GM08714 (cell line): ENCODE measurements around the gene CEP57.
"Not testable (repeated sequence)": the region's sequence is repeated elsewhere in the genome, so short reads cannot be mapped to it uniquely, and the experiment has no call there.

Source experiments
- H3K4me3 ChIP-seq: fragments of 200-500 bp; sonication (Bioruptor generic); 2 replicates; pipeline ENCODE4 v1.5.1; 2014; ENCODE audit warnings: mild to moderate bottlenecking, low read length, inconsistent platforms
- ZNF274 ChIP-seq: IDR thresholded peaks from 2 replicates; pipeline ENCODE4 v1.6.1; 2012; ENCODE audit warnings: mild to moderate bottlenecking, low read depth, low read length

Gene CEP57

DNA sequence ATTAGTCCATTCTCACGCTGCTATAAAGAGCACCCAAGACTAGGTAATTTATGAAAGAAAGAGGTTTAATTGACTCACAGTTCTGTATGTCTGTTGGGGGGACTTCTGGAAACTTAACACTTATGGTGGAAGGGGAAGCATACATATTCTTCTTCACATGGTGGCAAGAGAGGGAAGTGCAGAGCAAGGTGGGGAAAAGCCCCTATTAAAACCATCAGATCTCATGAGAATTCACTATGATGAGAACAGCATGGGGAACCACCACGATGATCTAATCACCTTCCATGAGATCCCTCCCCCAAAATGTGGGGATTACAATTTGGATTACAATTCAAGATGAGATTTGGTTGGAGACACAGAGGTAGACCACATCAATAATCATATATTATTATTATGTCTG lies 25.7 kb downstream of the CEP57 start:
- no peak overlapping the region for H3K4me3 ChIP-seq
- no peak for TF ChIP-seq ZNF274

DNA sequence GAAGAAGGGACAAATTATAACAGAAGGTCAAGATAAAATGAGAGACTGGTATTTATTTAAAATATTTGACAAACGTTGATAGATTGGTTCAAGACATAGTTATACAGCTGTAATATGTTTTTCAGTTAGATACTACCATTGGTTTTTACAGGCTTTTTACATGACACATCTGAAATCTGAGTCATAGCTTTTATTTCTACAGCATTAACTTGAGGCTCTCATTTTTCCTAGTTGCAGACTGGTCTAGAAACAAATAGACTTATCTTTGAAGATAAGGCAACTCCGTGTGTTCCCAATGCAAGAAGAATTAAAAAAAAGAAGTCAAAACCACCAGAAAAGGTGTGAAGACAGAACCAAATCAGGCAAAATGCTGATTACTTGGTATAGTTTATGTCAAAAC lies 31.3 kb downstream of the CEP57 start:
- no peak for TF ChIP-seq ZNF274
- H3K4me3 ChIP-seq = no peak overlapping the region

DNA sequence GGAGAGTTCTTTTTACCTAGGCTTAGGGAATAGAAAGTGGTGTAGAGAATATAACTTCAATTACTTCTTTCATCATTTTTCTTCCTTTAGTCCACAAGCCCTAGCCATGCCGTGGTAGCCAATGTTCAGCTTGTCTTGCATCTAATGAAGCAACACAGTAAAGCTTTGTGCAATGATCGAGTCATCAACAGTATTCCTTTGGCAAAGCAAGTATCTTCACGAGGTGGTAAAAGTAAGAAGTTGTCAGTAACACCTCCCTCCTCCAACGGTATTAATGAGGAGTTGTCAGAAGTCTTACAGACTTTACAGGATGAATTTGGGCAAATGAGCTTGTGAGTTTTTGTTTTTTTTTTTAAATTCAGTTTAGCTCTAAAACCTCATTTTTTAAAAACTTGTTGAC lies 37.4 kb downstream of the CEP57 start:
- no peak for TF ChIP-seq ZNF274
- H3K4me3 ChIP-seq = no peak overlapping the region

DNA sequence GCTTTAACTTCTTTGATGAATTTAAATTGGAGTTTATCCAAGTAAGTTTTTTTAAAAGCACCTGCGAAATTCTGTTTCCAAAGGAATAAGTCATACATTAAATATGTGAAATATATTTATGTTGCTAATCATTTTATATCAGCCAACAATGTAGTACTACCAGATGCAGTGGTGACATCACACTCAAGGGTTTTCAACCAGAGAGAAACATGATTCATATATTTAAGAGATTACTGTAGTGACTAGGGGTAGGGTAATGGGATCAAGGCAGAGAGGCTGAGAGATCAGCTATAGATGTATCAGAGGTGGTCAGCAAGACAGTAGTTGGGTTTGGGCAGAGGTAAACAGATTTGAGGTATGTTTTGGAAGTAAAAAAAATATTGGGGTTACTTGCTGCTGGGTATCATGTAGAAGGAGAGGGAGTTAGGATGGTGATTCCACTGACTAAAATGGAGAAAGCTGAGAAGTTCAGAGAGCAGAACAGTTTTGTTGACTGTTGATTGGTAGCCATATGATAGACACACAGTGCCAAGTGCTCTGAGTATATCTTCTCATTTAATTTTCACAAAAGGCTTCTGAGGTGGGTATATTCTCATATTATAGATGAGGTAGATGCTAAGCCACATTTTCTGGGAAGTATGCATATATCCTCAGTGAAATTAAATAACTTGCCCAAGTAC lies 39.4 kb downstream of the CEP57 start:
- H3K4me3 ChIP-seq = no peak overlapping the region
- no peak for TF ChIP-seq ZNF274

DNA sequence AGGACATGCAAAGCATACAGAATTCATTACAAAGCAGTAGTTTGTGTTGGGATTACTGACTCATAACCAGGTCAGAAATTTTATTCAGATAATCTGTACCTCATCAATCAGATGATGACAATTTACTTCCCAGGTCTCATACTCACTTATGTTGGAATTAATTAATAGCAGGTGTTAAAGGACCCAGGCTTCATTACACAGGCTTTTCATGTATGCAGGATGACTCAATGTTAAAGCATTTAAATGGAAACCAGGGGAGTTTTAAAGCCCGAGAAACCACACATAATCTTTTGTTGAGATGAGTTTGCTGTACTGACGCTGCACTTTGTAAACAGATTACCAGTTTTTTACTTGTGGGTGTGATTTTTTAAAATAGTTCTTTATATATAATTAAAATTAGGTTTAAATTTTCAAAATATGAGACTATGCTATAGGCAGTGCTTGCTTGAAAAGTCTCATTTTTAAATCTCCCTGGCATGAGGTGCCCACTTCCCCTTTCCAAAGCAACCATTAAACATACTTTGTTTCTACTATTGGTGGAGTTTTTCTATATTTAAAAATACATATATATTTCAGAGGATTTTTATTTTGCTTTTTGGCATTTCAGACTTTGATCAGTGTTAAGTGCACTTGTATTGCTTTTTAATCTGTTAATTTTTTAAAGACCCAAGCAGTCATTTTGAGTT lies 41.0 kb downstream of the CEP57 start:
- no peak for TF ChIP-seq ZNF274

DNA sequence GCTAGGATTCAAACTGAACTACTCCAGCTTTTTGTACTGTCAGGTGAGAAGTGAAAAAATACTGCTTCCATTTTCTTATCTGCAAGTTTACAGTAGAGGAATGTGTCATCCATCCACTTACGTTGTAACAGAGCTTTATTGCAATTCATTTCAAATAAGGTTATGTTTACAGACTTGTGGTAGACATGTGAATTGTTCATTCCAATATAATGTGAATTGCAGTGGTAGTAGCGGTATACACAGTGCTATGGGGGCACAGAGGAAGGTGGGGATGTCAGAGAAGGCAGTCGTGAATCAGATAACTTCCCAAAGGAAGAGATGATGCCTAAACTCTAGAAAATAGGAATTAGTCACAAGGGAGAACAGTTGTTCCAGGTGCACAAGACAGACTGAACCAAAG lies 42.5 kb downstream of the CEP57 start:
- H3K4me3 ChIP-seq = no peak overlapping the region
- no peak for TF ChIP-seq ZNF274

More for the DNA sequence above, 41.0 kb downstream of the CEP57 start:
- no peak overlapping the region for H3K4me3 ChIP-seq

DNA sequence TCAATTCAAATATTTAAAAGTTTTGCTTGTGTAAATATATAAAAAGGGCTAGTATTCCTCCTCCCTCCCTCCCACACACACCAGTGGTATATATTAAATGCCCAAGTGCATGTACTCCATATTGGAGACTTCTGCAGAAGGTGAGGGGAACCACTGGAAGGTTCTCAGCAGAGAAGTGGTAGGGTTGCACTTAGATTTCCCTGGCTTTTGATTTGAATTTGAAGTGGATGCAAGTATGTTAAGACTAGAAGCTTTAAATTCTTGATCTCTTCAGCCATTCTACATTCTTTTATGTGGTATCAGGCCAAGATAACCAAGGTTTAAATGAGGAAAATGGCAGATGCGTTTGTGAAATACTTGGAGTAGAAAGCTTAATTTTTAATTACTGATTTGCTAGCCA lies 43.1 kb downstream of the CEP57 start:
- H3K4me3 ChIP-seq = no peak overlapping the region
- TF ChIP-seq ZNF274 = no peak

DNA sequence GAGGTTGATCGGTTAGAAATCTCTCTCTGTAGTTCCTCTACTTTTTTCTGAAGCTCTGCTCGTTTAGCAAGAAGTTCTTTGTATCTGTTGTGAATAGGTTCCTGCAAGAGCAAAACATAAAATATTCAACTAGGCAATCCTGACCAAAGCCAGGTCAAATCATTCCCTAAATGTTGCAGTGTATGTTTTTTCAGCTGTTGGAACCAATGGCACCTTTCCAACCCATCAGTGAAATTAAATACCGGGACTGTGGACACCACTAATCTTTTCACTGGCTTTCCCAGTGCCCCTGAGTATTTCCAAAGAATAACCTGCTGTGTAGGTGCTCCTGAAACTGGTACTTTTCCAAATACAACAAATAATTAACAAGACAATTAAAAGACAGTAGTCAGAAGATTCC lies 45.1 kb downstream of the CEP57 start:
- TF ChIP-seq ZNF274 = no peak
- H3K4me3 ChIP-seq = no peak overlapping the region

DNA sequence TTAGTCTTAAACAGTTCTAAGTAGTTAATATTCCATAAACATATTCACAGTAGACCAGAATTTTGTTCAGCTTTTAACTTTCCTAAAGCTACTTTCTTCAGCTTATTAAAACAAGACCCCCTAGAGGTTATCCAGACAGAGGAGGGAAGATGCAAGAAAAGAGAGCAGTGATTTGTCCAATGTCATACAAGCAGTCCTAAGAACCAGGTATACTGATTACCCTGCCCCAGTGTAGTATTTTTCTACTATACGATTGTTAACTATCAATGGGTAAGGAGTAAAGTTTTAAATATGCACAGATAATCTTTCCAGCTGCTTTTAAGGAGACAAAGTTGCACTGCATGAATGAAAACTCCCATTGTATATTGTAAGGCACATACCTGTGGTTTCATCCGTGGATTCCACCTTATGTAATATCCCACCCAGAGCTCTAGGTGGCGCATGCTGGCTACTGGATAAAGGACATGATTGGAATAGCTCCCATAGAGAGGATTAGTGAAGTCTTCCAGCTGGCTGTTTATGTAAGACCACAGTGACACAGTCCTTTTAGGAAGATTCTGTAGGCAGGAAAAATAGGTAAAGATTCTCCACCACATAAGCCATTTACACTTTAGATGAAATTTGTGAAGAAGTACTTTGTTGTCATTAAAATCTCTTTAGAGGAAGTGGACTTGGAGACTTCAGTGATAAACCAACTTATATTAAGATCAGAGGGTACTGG lies 45.6 kb downstream of the CEP57 start:
- no peak overlapping the region for H3K4me3 ChIP-seq

DNA sequence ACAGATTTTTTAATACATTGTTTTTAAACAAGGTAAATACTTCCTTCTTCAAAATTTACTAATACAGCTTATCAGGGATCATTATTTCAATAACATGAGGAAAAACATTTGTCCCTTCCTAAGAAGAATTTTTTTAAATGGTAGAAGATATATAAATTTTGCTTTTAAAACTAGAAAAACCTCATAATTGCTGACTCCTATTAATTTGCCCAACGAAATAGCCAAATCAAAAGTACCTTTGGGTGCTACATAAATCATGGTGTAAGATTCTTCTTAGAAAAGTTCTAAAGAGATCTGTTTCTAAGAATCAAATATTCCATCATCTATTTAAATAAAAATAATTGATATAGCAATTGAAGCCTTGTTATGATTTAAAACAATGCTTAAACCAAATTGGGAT lies 54.9 kb downstream of the CEP57 start:
- TF ChIP-seq ZNF274 = no peak
- no peak overlapping the region for H3K4me3 ChIP-seq

More for the DNA sequence above, 45.6 kb downstream of the CEP57 start:
- TF ChIP-seq ZNF274 = no peak

DNA sequence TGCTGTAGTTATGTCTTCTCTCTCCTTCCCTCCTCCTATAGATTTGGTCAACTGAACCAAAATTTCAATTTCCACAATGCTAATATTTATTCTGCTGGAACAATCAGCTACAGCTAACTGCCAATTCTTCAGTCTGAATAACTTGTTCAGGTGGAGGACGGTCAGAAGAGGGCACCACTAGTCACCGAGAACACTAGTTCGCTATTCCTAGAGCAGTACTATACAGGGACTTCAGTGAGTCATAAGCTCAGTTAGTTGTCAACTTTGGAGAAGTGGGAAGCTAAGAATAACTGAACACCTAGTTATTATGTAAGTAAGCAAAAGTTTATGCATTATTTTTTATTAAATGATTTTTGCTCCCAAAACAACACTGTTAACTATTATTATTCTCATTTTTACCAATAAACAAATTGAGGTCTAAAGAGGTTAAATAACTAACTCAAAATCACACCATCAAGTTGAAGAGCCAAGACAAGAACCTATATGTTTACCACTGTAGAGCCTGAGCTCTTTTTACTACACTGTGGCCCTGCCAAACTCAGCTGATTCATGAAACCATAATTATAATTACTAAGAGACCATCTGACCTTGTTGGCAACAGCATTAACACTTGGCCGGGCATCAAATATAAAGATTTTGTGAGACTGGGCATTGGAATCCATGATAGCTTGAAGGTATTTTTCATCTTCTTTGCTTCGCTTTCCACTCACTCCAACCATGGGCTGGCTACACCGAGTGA lies 59.0 kb downstream of the CEP57 start:
- no peak overlapping the region for H3K4me3 ChIP-seq
- no peak for TF ChIP-seq ZNF274

DNA sequence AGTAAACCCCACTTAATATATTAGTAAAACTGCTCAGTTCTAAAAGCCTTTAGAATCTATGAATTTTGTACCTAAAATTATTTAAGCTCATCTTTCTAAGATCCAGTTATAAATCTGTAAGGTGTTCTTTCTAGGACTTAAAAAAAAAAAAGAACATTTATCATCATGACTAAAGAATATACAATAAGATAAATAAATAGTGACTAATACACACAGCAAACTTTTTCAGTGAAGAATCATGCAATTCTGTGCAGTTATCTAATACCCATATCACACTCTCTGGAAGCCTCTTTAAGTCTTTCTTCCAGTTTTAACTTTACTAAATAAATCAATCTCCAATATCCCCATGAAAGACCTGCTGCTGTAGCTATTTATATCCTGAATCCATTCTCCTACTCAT lies 59.8 kb downstream of the CEP57 start:
- TF ChIP-seq ZNF274 = no peak
- no peak overlapping the region for H3K4me3 ChIP-seq

DNA sequence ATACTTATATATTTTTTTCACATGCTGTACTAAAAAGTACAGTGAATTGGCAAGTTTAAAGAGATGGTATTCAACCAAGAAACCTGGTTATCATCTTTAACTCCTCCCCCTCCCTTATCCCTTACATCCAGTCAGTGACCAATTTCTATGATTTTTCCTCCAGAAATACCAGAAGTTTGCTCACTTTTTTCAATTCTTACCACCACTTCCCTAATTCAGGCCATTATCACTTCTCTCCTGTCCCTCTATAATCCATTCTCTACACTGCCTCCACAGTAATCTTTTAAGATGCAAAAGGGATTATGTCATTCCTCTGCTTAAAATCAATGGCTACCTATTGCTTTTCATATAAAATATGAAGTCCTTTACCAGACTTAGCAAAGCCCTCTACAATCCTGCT lies 62.8 kb downstream of the CEP57 start:
- no peak overlapping the region for H3K4me3 ChIP-seq
- no peak for TF ChIP-seq ZNF274

DNA sequence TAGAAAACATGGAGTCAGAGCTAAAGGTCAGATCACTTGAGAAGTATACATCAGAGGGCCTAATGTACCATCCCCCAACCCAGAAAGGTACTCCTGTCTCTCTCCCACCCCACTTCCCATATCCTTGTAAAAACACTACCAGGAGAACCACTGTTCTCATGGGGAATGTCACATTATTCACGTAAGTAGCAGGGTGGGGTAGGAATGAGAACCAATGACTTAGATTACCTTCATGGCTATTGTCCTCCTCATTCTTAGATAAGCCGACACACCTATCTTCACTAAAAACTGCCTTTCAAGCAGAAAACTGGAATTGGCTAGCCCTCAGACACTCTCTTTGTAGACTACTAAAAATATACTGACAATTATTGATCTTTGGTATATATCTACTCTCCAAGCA lies 63.6 kb downstream of the CEP57 start:
- no peak for TF ChIP-seq ZNF274
- H3K4me3 ChIP-seq = no peak overlapping the region

DNA sequence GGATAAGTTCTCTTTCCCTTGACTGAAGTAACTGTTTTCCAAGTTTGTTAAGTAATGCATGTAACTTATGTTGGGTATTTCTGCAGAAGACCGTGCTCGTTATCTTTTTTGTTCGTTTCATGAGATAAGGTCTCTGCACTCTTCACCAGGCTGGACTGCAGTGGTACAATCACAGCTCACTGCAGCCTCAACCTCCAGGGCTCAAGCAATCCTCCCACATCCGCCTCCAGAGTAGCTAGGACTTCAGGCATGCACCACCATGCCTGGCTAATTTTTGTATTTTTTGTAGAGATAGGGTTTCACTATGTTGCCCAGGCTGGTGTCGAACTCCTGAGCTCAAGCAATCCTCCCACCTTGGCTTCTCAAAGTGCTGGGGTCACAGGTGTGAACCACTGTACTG lies 64.1 kb downstream of the CEP57 start:
- H3K4me3 ChIP-seq = not testable (repeated sequence)

DNA sequence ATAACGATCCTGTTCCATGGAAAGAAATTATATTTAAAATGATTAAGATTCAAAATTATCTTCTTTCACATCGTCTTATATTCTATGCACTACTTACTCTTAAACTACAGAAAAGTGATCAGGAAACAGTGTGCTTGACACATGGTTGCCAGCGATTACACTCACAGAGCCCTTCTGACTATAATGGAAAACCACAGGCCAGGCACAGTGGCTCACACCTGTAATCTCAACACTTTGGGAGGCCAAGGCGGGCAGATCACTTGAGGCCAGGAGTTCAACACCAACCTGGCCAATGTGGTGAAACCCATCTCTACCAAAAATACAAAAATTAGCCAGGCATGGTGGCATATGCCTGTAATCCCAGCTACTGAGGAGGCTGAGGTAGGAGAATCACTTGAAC lies 69.7 kb downstream of the CEP57 start:
- H3K4me3 ChIP-seq = not testable (repeated sequence)
